WTC11 (cell line): ENCODE results near the gene SUPT4H1. TPM values are rescaled to one million over a fixed set of nuclear protein-coding genes. Genes with fewer than 3 reads are reported as not detected.

Source experiments
- ATAC-seq: fragments of 200-7000 bp; cut with Tn5 transposase; 2 replicates; pipeline ENCODE4 v1.10.0; 2021; ENCODE audit warnings: mild to moderate bottlenecking, moderate library complexity
- CTCF ChIA-PET: fragments of 300-600 bp; sonication (Branson Sonifier 250); formaldehyde crosslinking; loops from one replicate; lab custom pipeline; 2021; ENCODE audit warnings: antibody characterized with exemption; lab: Charles Lee
- POLR2A ChIA-PET: fragments of 350-600 bp; sonication (Branson Sonifier 250); formaldehyde crosslinking; loops from one replicate; lab custom pipeline; 2021; ENCODE audit warnings: antibody characterized with exemption; lab: Charles Lee
- DNase-seq: peaks from one replicate; pipeline ENCODE4 v3.0.0; 2021; ENCODE audit warnings: low spot score
- H3K27ac Mint-ChIP-seq: 2 replicates; pipeline ENCODE4 v1.8.0; 2021; ENCODE audit warnings: mixed read lengths
- H3K27me3 Mint-ChIP-seq: 2 replicates; pipeline ENCODE4 v1.8.0; 2021; ENCODE audit warnings: low read depth, mild to moderate bottlenecking, moderate library complexity, mixed read lengths
- H3K36me3 Mint-ChIP-seq: 2 replicates; pipeline ENCODE4 v1.8.0; 2021; ENCODE audit warnings: mixed read lengths
- H3K4me1 Mint-ChIP-seq: 2 replicates; pipeline ENCODE4 v1.8.0; 2022; ENCODE audit warnings: mixed read lengths
- H3K4me3 Mint-ChIP-seq: 2 replicates; pipeline ENCODE4 v1.8.0; 2021; ENCODE audit warnings: mild to moderate bottlenecking, moderate library complexity, mixed read lengths
- H3K9me3 Mint-ChIP-seq: 2 replicates; pipeline ENCODE4 v1.8.0; 2021; ENCODE audit warnings: mixed read lengths
- RELA ChIP-seq: sonication (generic); formaldehyde crosslinking; IDR thresholded peaks from 2 replicates; pipeline ENCODE4 v1.8.1; 2022; ENCODE audit warnings: missing genetic modification reagents, mild to moderate bottlenecking, borderline replicate concordance
- SMAD3 ChIP-seq: sonication (generic); formaldehyde crosslinking; IDR thresholded peaks from 2 replicates; pipeline ENCODE4 v1.8.0; 2022; ENCODE audit warnings: missing genetic modification reagents, mild to moderate bottlenecking, borderline replicate concordance
- ZNF423 ChIP-seq: fragments of 250-450 bp; sonication (Bioruptor Pico); IDR thresholded peaks from 2 replicates; pipeline ENCODE4 v2.1.2; 2022; ENCODE audit warnings: mild to moderate bottlenecking, moderate library complexity
- total RNA-seq: library from RNA; stranded (reverse); gene quantifications from 3 replicates; pipeline ENCODE4 v1.2.3, GENCODE V29; 2021
- TF ChIP-seq, protein P1 (sequence below): fragments of 250-450 bp; sonication (Bioruptor Pico); IDR thresholded peaks from 2 replicates; pipeline ENCODE4 v2.1.2; 2022; ENCODE audit warnings: mild to moderate bottlenecking, moderate library complexity
- TF ChIP-seq, protein P2 (sequence below): fragments of 250-450 bp; sonication (Bioruptor Pico); IDR thresholded peaks from 2 replicates; pipeline ENCODE4 v1.9.0; 2021; ENCODE audit warnings: mild to moderate bottlenecking, borderline replicate concordance
- TF ChIP-seq, protein P3 (sequence below): sonication (generic); formaldehyde crosslinking; IDR thresholded peaks from 2 replicates; pipeline ENCODE4 v1.8.0; 2022; ENCODE audit warnings: missing genetic modification reagents
- TF ChIP-seq, protein P4 (sequence below): sonication (generic); formaldehyde crosslinking; conservative IDR thresholded peaks from 2 replicates; pipeline ENCODE4 v1.8.1; 2023; ENCODE audit warnings: mild to moderate bottlenecking, low read depth, missing genetic modification reagents, moderate library complexity

SUPT4H1 gene
- total RNA-seq, 1 experiment from 2014 or later, result 85.5 TPM

DNA sequence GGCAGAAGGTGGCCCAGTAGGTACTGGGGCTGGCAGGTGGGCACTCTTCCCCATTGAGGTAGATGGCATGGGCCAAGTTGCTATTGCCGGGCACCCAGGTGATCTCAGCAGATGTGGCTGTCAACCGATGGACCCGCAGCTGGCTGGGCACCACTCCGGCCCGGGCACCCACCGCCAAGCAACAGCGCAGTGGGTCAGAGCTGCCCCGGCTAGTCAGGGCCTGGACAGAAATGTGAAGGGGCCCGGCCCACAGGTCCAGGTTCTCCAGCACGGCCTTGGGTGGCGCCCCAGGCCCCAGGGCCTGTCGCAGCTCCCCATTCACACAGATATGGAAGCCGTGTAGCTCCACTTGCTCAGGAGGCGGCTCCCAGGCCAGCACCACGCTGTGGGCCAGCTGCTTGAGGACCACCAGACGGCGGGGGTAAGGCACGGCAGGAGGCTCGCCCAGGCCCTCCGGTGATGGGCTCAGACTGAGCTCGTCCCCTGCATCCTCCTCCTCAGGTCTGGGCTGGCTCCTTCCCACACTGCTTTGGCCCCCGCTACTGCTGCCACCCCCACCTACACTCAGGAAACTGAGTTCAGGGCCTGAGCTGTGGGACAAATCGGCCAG, 39.9 kb downstream of the SUPT4H1 start:
- Mint-ChIP-seq H3K4me1 (peaks cover 5% of the 10 kb centered on the region), H3K4me3 (no peak overlapping the region), H3K36me3 (no peaks in the 10 kb centered on the region), H3K9me3 (no peaks in the 10 kb centered on the region), H3K27ac (no peak overlapping the region)
- DNase-seq (no peak), ATAC-seq (no peak)
- CTCF ChIA-PET, result interaction anchor here (0.8 to 6.5 kb wide), 8 partner anchors 9 to 135 kb away, joined by 3 to 57 read pairs (median 4); partner anchors contain the start of genes RNF43 and SUPT4H1
- TF ChIP-seq ZNF423 (CRISPR knock-in tag), result no peak
- TF ChIP-seq, protein P1, sequence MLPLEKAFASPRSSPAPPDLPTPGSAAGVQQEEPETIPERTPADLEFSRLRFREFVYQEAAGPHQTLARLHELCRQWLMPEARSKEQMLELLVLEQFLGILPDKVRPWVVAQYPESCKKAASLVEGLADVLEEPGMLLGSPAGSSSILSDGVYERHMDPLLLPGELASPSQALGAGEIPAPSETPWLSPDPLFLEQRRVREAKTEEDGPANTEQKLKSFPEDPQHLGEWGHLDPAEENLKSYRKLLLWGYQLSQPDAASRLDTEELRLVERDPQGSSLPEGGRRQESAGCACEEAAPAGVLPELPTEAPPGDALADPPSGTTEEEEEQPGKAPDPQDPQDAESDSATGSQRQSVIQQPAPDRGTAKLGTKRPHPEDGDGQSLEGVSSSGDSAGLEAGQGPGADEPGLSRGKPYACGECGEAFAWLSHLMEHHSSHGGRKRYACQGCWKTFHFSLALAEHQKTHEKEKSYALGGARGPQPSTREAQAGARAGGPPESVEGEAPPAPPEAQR (CRISPR knock-in tag), result no peak
- TF ChIP-seq, all 79 proteins: peak for 0
- POLR2A ChIA-PET, result interaction anchor here (0.6 kb wide), 1 partner anchor 38 kb away, joined by 4 read pairs; no protein-coding TSS in a partner anchor
- no peaks in the 10 kb centered on the region; the same call in 1 of the 2 replicates for H3K27me3 Mint-ChIP-seq

DNA sequence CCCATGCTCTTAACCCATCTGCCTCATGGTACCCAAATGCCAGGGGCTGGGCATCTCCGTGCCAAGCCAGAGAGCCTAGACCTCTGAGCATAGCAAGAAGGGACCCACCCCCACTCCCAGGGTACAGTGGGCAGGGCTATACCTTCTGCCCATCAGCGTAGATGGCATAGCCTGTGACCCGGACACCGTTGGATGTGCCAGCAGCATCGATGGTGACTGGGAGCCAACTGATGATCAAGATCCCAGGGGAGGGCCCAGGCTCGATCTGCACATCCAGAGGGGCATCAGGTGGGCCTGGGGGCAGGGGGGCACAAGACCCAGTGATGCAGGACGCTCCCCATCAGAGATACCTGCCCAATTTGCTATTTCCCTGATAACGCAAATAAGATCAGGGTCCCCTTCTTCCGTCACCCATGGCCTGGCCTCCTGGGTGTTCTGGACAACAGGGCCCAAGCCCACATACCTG, 40.5 kb downstream of the SUPT4H1 start:
- Mint-ChIP-seq H3K27me3 (no peaks in the 10 kb centered on the region; the same call in 1 of the 2 replicates), H3K36me3 (no peaks in the 10 kb centered on the region), H3K4me3 (no peak overlapping the region), H3K9me3 (no peaks in the 10 kb centered on the region), H3K27ac (no peak overlapping the region), H3K4me1 (peaks cover 5% of the 10 kb centered on the region)
- ChIA-PET POLR2A (interaction anchor here (0.6 kb wide), 1 partner anchor 39 kb away, joined by 4 read pairs; no protein-coding TSS in a partner anchor), CTCF (interaction anchor here (0.6 to 6.5 kb wide), 4 partner anchors 27 to 136 kb away, joined by 4 to 57 read pairs (median 4); partner anchors contain the start of gene RNF43)
- no peak for DNase-seq
- no peak for TF ChIP-seq RELA (CRISPR knock-in tag)
- TF ChIP-seq, protein P2, sequence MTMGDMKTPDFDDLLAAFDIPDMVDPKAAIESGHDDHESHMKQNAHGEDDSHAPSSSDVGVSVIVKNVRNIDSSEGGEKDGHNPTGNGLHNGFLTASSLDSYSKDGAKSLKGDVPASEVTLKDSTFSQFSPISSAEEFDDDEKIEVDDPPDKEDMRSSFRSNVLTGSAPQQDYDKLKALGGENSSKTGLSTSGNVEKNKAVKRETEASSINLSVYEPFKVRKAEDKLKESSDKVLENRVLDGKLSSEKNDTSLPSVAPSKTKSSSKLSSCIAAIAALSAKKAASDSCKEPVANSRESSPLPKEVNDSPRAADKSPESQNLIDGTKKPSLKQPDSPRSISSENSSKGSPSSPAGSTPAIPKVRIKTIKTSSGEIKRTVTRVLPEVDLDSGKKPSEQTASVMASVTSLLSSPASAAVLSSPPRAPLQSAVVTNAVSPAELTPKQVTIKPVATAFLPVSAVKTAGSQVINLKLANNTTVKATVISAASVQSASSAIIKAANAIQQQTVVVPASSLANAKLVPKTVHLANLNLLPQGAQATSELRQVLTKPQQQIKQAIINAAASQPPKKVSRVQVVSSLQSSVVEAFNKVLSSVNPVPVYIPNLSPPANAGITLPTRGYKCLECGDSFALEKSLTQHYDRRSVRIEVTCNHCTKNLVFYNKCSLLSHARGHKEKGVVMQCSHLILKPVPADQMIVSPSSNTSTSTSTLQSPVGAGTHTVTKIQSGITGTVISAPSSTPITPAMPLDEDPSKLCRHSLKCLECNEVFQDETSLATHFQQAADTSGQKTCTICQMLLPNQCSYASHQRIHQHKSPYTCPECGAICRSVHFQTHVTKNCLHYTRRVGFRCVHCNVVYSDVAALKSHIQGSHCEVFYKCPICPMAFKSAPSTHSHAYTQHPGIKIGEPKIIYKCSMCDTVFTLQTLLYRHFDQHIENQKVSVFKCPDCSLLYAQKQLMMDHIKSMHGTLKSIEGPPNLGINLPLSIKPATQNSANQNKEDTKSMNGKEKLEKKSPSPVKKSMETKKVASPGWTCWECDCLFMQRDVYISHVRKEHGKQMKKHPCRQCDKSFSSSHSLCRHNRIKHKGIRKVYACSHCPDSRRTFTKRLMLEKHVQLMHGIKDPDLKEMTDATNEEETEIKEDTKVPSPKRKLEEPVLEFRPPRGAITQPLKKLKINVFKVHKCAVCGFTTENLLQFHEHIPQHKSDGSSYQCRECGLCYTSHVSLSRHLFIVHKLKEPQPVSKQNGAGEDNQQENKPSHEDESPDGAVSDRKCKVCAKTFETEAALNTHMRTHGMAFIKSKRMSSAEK (CRISPR knock-in tag), result no peak
- no peak for TF ChIP-seq SMAD3 (CRISPR knock-in tag)
- TF ChIP-seq, protein P3, sequence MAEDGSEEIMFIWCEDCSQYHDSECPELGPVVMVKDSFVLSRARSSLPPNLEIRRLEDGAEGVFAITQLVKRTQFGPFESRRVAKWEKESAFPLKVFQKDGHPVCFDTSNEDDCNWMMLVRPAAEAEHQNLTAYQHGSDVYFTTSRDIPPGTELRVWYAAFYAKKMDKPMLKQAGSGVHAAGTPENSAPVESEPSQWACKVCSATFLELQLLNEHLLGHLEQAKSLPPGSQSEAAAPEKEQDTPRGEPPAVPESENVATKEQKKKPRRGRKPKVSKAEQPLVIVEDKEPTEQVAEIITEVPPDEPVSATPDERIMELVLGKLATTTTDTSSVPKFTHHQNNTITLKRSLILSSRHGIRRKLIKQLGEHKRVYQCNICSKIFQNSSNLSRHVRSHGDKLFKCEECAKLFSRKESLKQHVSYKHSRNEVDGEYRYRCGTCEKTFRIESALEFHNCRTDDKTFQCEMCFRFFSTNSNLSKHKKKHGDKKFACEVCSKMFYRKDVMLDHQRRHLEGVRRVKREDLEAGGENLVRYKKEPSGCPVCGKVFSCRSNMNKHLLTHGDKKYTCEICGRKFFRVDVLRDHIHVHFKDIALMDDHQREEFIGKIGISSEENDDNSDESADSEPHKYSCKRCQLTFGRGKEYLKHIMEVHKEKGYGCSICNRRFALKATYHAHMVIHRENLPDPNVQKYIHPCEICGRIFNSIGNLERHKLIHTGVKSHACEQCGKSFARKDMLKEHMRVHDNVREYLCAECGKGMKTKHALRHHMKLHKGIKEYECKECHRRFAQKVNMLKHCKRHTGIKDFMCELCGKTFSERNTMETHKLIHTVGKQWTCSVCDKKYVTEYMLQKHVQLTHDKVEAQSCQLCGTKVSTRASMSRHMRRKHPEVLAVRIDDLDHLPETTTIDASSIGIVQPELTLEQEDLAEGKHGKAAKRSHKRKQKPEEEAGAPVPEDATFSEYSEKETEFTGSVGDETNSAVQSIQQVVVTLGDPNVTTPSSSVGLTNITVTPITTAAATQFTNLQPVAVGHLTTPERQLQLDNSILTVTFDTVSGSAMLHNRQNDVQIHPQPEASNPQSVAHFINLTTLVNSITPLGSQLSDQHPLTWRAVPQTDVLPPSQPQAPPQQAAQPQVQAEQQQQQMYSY, result no peak
- TF ChIP-seq, protein P4, sequence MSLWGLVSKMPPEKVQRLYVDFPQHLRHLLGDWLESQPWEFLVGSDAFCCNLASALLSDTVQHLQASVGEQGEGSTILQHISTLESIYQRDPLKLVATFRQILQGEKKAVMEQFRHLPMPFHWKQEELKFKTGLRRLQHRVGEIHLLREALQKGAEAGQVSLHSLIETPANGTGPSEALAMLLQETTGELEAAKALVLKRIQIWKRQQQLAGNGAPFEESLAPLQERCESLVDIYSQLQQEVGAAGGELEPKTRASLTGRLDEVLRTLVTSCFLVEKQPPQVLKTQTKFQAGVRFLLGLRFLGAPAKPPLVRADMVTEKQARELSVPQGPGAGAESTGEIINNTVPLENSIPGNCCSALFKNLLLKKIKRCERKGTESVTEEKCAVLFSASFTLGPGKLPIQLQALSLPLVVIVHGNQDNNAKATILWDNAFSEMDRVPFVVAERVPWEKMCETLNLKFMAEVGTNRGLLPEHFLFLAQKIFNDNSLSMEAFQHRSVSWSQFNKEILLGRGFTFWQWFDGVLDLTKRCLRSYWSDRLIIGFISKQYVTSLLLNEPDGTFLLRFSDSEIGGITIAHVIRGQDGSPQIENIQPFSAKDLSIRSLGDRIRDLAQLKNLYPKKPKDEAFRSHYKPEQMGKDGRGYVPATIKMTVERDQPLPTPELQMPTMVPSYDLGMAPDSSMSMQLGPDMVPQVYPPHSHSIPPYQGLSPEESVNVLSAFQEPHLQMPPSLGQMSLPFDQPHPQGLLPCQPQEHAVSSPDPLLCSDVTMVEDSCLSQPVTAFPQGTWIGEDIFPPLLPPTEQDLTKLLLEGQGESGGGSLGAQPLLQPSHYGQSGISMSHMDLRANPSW, result no peak
- ATAC-seq, result no peak
